ENCODE results near the gene MLXIP.
"Not testable (repeated sequence)": the region's sequence is repeated elsewhere in the genome, so short reads cannot be mapped to it uniquely, and the experiment has no call there.

The MLXIP gene

DNA sequence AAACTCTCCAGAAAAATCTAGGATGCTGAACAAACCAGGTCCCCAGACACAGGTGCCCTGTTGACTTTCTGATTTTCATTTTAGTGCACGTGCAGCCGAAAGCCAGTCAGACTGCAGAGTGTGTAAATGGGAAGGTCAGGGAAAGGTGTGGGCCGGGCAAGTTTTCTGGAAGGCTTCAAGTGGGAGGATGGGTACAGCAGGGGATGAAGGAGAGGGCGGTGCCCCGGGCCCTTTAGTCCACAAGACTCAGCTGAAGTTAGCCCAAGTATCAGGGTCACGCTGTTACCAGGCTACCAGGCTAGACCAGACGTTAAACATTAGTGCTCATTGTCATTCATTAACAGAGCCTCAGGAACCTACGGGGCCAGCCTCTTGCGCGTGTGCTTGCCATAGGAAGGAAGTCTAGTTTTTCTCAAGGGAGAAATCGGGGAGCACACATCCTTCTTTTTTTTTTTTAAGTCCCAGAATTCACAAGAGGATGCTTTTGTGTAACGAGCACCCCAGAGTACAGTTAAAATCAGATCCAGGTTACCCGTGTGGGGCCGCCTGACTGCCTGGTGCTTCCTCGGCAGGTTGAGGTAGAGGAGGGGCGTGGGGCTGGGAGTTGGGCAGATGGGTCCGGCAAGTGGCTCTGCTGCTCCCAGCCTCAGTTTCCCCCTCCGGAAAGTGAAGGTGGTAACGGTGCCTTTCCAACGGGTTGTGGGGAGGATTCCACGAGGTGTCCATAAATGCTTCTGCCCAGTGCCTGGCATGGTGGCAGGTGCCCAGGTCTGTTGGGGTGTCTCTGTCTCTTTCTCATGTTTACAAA is 37.8 kb upstream of the MLXIP start:
- TF ChIP-seq, protein P1, sequence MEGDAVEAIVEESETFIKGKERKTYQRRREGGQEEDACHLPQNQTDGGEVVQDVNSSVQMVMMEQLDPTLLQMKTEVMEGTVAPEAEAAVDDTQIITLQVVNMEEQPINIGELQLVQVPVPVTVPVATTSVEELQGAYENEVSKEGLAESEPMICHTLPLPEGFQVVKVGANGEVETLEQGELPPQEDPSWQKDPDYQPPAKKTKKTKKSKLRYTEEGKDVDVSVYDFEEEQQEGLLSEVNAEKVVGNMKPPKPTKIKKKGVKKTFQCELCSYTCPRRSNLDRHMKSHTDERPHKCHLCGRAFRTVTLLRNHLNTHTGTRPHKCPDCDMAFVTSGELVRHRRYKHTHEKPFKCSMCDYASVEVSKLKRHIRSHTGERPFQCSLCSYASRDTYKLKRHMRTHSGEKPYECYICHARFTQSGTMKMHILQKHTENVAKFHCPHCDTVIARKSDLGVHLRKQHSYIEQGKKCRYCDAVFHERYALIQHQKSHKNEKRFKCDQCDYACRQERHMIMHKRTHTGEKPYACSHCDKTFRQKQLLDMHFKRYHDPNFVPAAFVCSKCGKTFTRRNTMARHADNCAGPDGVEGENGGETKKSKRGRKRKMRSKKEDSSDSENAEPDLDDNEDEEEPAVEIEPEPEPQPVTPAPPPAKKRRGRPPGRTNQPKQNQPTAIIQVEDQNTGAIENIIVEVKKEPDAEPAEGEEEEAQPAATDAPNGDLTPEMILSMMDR (conservative IDR thresholded peaks at IDR 0.05; ENCODE audit: low read length) = no peak
- TF ChIP-seq EZH2phosphoT487 (IDR thresholded peaks at IDR 0.05; ENCODE audit: borderline replicate concordance) = no peak
- peaks cover 66% of the 10 kb centered on the region; the same call in 1 of the 2 replicates for H3K36me3 ChIP-seq (ENCODE audit: insufficient read depth, low read length)
- H3K4me2 ChIP-seq (ENCODE audit: low read depth, low read length, poor library complexity, severe bottlenecking) = no peak overlapping the region
- no peak overlapping the region for H3K9ac ChIP-seq (ENCODE audit: low read depth, low read length, poor library complexity, severe bottlenecking)
- no peak overlapping the region for H3K4me3 ChIP-seq (ENCODE audit: low read length, poor library complexity, severe bottlenecking)
- H3K9me2 ChIP-seq (replicated peaks; ENCODE audit: low read depth, low read length) = no peaks in the 10 kb centered on the region
- H2AFZ ChIP-seq (ENCODE audit: low read length) = no peak overlapping the region
- no peaks in the 10 kb centered on the region for H3K9me3 ChIP-seq (ENCODE audit: insufficient read depth, low read depth, low read length)
- no peaks in the 10 kb centered on the region for H3F3A ChIP-seq (ENCODE audit: low read depth)
- no peaks in the 10 kb centered on the region for H4K20me1 ChIP-seq (ENCODE audit: insufficient read depth, low read length, poor library complexity, severe bottlenecking)
- H3K27me3 ChIP-seq (ENCODE audit: insufficient read depth, low read length, poor library complexity, severe bottlenecking) = no peaks in the 10 kb centered on the region
- H3K4me1 ChIP-seq (ENCODE audit: insufficient read depth, low read length, poor library complexity, severe bottlenecking) = no peaks in the 10 kb centered on the region
- H3K79me2 ChIP-seq (ENCODE audit: insufficient read depth, low read length) = no peaks in the 10 kb centered on the region

DNA sequence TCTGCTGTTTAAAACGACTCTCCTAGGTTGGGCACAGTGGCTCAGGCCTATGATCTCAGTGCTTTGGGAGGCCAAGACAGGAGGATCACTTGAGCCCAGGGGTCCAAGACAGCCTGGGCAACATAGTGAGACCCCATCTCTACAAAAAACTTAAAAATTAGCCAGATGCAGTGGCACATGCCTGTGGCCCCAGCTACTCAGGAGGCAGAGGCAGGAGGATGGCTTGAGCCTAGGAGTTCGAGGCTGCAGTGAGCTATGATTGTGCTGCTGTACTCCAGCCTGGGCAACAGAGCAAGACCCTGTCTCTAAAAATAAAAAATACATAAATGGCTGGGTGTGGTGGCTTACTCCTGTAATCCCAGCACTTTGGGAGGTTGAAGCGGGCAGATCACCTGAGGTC is 37.1 kb upstream of the MLXIP start:
- H3K9ac ChIP-seq (ENCODE audit: low read depth, low read length, poor library complexity, severe bottlenecking); H3K9me2 ChIP-seq (replicated peaks; ENCODE audit: low read depth, low read length); H4K20me1 ChIP-seq (ENCODE audit: insufficient read depth, low read length, poor library complexity, severe bottlenecking); H2AFZ ChIP-seq (ENCODE audit: low read length); H3K4me3 ChIP-seq (ENCODE audit: low read length, poor library complexity, severe bottlenecking); H3K27me3 ChIP-seq (ENCODE audit: insufficient read depth, low read length, poor library complexity, severe bottlenecking); H3K4me1 ChIP-seq (ENCODE audit: insufficient read depth, low read length, poor library complexity, severe bottlenecking); H3K4me2 ChIP-seq (ENCODE audit: low read depth, low read length, poor library complexity, severe bottlenecking); H3K79me2 ChIP-seq (ENCODE audit: insufficient read depth, low read length); H3F3A ChIP-seq (ENCODE audit: low read depth); H3K9me3 ChIP-seq (ENCODE audit: insufficient read depth, low read depth, low read length): not testable (repeated sequence)
- H3K36me3 ChIP-seq (ENCODE audit: insufficient read depth, low read length) = peaks cover 66% of the 10 kb centered on the region; the same call in 1 of the 2 replicates

DNA sequence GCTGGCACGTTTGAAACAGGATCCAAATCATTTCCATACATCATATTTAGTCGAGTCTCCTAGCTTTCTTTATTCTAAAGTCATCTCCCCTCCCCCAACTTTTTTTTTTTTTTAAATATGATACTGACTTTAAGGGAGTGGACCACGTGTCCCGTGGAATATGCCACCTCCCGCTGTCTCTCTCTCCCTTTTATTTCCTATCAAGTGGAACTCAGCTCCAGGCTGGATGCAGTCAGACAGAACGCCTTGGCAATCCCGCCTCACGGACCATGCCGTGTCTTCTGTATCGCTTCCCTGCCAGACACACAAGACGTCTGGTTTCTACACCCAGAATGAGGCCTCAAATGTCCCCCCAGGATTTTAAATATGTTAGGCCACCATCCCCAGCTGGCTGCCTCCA is 35.6 kb upstream of the MLXIP start:
- Histone ChIP-seq H3K9me3 (ENCODE audit: insufficient read depth, low read depth, low read length) (no peaks in the 10 kb centered on the region), H3K27me3 (ENCODE audit: insufficient read depth, low read length, poor library complexity, severe bottlenecking) (no peaks in the 10 kb centered on the region), H3K9me2 (replicated peaks; ENCODE audit: low read depth, low read length) (no peaks in the 10 kb centered on the region), H3K4me1 (ENCODE audit: insufficient read depth, low read length, poor library complexity, severe bottlenecking) (no peaks in the 10 kb centered on the region), H3K79me2 (ENCODE audit: insufficient read depth, low read length) (no peaks in the 10 kb centered on the region), H3K36me3 (ENCODE audit: insufficient read depth, low read length) (peaks cover 59% of the 10 kb centered on the region; the same call in 1 of the 2 replicates), H3F3A (ENCODE audit: low read depth) (no peaks in the 10 kb centered on the region), H3K4me2 (ENCODE audit: low read depth, low read length, poor library complexity, severe bottlenecking) (no peak overlapping the region), H4K20me1 (ENCODE audit: insufficient read depth, low read length, poor library complexity, severe bottlenecking) (no peaks in the 10 kb centered on the region), H2AFZ (ENCODE audit: low read length) (no peak overlapping the region), H3K4me3 (ENCODE audit: low read length, poor library complexity, severe bottlenecking) (no peak overlapping the region), H3K9ac (ENCODE audit: low read depth, low read length, poor library complexity, severe bottlenecking) (no peak overlapping the region)
- no peak for TF ChIP-seq EZH2phosphoT487 (IDR thresholded peaks at IDR 0.05; ENCODE audit: borderline replicate concordance)
- TF ChIP-seq, protein P1 (conservative IDR thresholded peaks at IDR 0.05; ENCODE audit: low read length) = no peak

DNA sequence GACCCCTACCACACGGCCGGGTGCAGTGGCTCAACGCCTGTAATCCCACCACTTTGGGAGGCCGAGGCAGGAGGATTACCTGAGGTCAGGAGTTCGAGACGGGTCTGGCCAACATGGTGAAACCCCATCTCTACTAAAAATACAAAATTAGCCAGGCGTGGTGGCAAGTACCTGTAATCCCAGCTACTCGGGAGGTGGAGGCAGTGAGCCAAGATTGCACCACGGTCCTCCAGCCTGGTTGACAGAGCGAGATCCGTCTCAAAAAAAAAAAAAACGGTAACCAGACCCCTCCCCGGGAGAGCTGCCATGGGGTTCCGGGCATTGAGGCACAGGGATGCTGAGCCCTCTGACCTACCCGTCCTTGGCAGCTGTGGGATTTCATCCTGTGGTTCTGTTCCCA is 35.1 kb upstream of the MLXIP start:
- H3K9me2 ChIP-seq (replicated peaks; ENCODE audit: low read depth, low read length) = no peaks in the 10 kb centered on the region
- no peaks in the 10 kb centered on the region for H4K20me1 ChIP-seq (ENCODE audit: insufficient read depth, low read length, poor library complexity, severe bottlenecking)
- H3K79me2 ChIP-seq (ENCODE audit: insufficient read depth, low read length) = no peaks in the 10 kb centered on the region
- H3K4me2 ChIP-seq (ENCODE audit: low read depth, low read length, poor library complexity, severe bottlenecking) = no peak overlapping the region
- H3K9ac ChIP-seq (ENCODE audit: low read depth, low read length, poor library complexity, severe bottlenecking) = no peak overlapping the region
- no peaks in the 10 kb centered on the region for H3K9me3 ChIP-seq (ENCODE audit: insufficient read depth, low read depth, low read length)
- TF ChIP-seq, protein P1 (conservative IDR thresholded peaks at IDR 0.05; ENCODE audit: low read length) = no peak
- no peak for TF ChIP-seq EZH2phosphoT487 (IDR thresholded peaks at IDR 0.05; ENCODE audit: borderline replicate concordance)
- H3K27me3 ChIP-seq (ENCODE audit: insufficient read depth, low read length, poor library complexity, severe bottlenecking) = no peaks in the 10 kb centered on the region
- H3K4me1 ChIP-seq (ENCODE audit: insufficient read depth, low read length, poor library complexity, severe bottlenecking) = no peaks in the 10 kb centered on the region
- no peaks in the 10 kb centered on the region for H3F3A ChIP-seq (ENCODE audit: low read depth)
- H3K4me3 ChIP-seq (ENCODE audit: low read length, poor library complexity, severe bottlenecking) = no peak overlapping the region
- H3K36me3 ChIP-seq (ENCODE audit: insufficient read depth, low read length) = peaks cover 57% of the 10 kb centered on the region; the same call in 1 of the 2 replicates
- H2AFZ ChIP-seq (ENCODE audit: low read length) = no peak overlapping the region

Measured in Loucy (cell line).